HG03558 (cell line): ENCODE results near the gene NID1.
"Not testable (repeated sequence)": the region's sequence is repeated elsewhere in the genome, so short reads cannot be mapped to it uniquely, and the experiment has no call there.

Experiments
- ATAC-seq: cut with Tn5 transposase; IDR thresholded peaks from one replicate; pipeline ENCODE4 v1.9.1; 2021; ENCODE audit warnings: moderate number of reproducible peaks; ENCODE audit not compliant: unreplicated experiment; ENCODE audit errors: extremely low read depth

Gene NID1

DNA sequence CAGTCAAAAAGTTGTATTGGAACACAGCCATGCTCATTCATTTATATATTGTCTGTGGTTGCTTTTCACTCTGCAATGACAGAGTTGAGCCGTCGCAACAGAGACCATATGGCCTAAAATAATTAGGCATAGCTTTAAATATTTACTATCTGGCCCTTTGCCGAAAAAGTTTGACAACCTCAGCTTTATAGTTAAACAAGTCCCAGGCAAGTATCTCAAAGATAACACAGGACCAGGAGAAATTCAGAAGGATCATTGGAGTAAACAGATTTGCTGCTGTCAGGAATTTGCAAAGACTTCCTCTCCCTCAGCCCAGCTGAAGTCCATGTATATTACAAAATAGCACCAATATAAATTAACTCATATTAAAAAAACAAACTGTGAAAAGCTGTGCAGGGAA is 34.4 kb downstream of the NID1 start:
- ATAC-seq = no peak

DNA sequence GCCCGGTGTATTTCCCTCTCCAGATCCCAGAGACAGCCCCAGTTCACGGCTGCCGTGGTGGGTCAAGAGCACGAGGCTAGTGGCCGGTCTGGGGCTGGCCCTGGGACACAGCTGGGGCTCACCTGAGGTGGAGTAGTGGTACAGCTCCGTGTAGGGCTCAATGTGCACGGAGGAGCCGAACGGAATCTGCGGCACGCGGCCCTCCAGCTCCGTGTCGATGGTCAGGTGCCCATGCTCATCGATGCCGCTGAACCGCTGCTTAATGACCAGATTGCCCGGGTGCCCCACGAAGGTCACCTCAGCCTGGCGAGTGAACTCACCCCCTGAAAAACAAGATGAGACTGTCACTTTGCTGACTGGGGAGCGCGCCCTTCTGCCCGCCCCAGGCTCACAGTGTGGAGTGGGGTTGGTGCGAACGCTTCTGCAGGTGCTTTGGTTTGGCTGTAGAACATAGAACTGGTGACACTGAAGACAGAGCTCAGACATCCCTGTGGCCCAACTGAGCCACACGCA is 35.4 kb downstream of the NID1 start:
- no peak for ATAC-seq

DNA sequence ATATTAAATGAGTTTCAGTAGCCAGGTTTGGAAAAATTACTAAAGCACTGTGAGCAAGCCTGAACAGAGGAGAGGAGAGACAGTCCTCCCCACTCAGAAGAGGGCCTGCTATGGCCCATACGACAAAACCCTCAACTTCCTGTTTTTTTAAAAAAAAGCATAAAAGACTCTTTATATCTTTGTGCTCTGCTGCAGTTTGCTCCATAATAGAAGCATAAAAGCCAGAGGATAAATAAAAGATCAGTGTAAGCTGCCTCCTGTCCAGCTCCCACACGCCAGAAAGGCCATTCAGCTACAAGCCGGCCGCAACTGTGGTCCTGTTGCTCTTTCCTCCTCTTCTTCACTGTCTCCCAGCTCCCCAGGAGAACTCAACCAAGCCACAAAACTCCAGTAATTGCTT is 37.8 kb downstream of the NID1 start:
- ATAC-seq = no peak

DNA sequence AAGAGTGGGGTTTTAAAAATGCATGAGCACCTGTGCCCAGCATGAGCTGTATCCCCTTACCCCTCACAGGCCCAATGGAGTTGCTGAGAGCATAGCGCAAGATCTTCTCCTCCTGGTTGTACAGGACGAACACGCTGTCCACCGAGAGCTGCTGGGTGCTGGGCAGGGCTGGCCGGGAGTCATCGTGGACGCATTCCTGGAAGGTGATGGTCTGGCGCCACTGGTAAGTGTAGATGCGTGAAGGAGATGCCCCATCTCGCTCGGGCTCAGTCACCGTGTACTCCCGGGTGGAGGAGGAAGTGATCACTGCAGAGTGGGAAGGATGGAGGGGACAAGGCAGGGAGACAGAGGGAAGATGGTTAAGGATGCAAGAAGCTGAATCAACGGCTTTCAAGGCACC is 39.1 kb downstream of the NID1 start:
- no peak for ATAC-seq

GRCh38 chr1:236024641-236025040 is 40.2 kb downstream of the NID1 start:
- no peak for ATAC-seq

GRCh38 chr1:236023926-236024565 is 40.8 kb downstream of the NID1 start:
- no peak for ATAC-seq

- ATAC-seq = no peak
Observed at GRCh38 chr1:236021424-236022135, 43.3 kb downstream of the NID1 start.

GRCh38 chr1:236020359-236021219 is 44.3 kb downstream of the NID1 start:
- no peak for ATAC-seq

GRCh38 chr1:236018885-236019453 is 45.9 kb downstream of the NID1 start:
- ATAC-seq = no peak

DNA sequence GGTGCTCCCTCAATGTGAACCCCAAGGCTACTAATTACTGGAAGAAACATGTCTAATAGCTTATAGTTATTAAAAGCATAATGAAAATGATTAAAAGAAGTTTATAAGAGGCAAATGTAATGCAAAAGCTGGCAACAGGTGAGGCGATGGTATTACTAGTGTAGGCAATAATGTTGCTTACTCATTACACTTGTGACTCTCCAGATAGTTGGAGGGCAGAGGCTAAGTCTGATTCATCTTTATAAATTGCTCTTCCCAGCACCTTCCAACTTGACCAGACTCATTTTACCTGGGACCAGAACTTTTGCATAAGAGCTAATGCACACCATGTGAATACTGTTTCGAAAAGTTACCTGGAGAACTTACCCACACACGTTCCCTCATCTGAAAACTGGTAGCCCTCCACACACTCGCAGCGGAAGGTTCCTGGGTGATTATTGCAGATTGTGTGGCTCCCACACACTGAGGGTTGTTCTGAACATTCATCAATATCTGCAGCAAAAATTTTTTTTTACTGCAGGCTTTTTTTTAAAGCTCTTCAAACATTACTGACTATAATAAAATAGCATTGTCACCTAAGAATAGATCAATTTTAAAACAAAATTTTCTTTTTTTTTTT is 48.0 kb downstream of the NID1 start:
- ATAC-seq = no peak

GRCh38 chr1:236016083-236016482 is 48.8 kb downstream of the NID1 start:
- no peak for ATAC-seq

- no peak for ATAC-seq
Observed at GRCh38 chr1:236015539-236015938, 49.4 kb downstream of the NID1 start.

DNA sequence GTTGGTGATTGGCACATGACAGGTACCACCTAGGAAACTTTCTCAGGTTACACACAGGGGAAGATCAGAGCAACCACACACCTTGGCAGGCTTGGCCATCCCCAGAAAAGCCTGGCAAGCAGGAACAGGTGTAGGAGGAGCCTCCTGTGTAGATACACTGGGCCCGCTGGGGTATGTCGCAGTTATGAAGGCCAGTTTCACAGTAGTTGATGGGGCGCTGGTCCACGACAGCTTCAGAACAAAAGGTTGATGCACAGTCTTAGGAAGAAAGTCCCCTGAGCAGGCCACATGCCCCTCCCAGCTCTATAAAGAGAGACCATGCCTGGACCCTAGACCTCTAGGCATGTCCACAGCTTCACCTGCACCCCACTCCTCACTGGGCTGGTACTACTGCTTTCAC is 51.6 kb downstream of the NID1 start:
- no peak for ATAC-seq

DNA sequence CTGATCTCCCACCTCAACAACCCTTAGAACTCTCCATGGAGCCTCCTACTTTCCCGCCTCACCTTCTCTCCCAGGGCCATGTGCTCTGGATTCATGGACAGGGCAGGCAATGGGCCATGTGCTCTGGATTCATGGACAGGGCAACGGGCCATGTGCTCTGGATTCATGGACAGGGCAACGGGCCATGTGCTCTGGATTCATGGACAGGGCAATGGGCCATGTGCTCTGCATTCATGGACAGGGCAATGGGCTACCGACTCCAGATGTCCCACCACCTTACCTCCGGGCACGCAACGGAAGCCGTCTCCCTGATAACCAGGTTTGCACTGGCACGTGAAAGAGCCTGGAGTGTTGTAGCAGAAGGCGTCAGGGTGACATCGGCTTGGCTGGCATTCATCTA is 53.2 kb downstream of the NID1 start:
- ATAC-seq = no peak

- ATAC-seq = no peak
Observed at GRCh38 chr1:236010443-236010842, 54.4 kb downstream of the NID1 start.

GRCh38 chr1:236009857-236010256 is 55.0 kb downstream of the NID1 start:
- no peak for ATAC-seq

- ATAC-seq = no peak
Observed at GRCh38 chr1:236009191-236009590, 55.7 kb downstream of the NID1 start.

GRCh38 chr1:236007781-236008180 is 57.1 kb downstream of the NID1 start:
- ATAC-seq = no peak

GRCh38 chr1:236003058-236003457 is 61.8 kb downstream of the NID1 start:
- ATAC-seq = not testable (repeated sequence)

GRCh38 chr1:236002572-236002971 is 62.3 kb downstream of the NID1 start:
- no peak for ATAC-seq
